BLaER1 (cell line): Measurements from ENCODE around the gene NDOR1.
"Not testable (repeated sequence)": the region's sequence is repeated elsewhere in the genome, so short reads cannot be mapped to it uniquely, and the experiment has no call there.

ENCODE experiments used
- H3K27ac ChIP-seq: shearing (Covaris generic); formaldehyde crosslinking; 2 replicates; pipeline ENCODE4 v1.8.1; 2022
- H3K27me3 ChIP-seq: shearing (Covaris generic); formaldehyde crosslinking; 2 replicates; pipeline ENCODE4 v1.8.1; 2022
- H3K36me3 ChIP-seq: shearing (Covaris generic); formaldehyde crosslinking; 2 replicates; pipeline ENCODE4 v1.8.1; 2022
- H3K4me1 ChIP-seq: shearing (Covaris generic); formaldehyde crosslinking; 2 replicates; pipeline ENCODE4 v1.8.1; 2022
- H3K4me2 ChIP-seq: shearing (Covaris generic); formaldehyde crosslinking; 2 replicates; pipeline ENCODE4 v1.8.1; 2022
- H3K4me3 ChIP-seq: shearing (Covaris generic); formaldehyde crosslinking; 2 replicates; pipeline ENCODE4 v1.8.1; 2022
- H3K9ac ChIP-seq: shearing (Covaris generic); formaldehyde crosslinking; 2 replicates; pipeline ENCODE4 v1.8.1; 2022
- H3K9me3 ChIP-seq: shearing (Covaris generic); formaldehyde crosslinking; 2 replicates; pipeline ENCODE4 v1.8.1; 2022
- H4K20me1 ChIP-seq: shearing (Covaris generic); formaldehyde crosslinking; 2 replicates; pipeline ENCODE4 v1.8.1; 2022
- Cebpa-rat ChIP-seq: shearing (Covaris generic); IDR thresholded peaks from 2 replicates; pipeline ENCODE4 v1.8.1; 2022

NDOR1 gene

DNA sequence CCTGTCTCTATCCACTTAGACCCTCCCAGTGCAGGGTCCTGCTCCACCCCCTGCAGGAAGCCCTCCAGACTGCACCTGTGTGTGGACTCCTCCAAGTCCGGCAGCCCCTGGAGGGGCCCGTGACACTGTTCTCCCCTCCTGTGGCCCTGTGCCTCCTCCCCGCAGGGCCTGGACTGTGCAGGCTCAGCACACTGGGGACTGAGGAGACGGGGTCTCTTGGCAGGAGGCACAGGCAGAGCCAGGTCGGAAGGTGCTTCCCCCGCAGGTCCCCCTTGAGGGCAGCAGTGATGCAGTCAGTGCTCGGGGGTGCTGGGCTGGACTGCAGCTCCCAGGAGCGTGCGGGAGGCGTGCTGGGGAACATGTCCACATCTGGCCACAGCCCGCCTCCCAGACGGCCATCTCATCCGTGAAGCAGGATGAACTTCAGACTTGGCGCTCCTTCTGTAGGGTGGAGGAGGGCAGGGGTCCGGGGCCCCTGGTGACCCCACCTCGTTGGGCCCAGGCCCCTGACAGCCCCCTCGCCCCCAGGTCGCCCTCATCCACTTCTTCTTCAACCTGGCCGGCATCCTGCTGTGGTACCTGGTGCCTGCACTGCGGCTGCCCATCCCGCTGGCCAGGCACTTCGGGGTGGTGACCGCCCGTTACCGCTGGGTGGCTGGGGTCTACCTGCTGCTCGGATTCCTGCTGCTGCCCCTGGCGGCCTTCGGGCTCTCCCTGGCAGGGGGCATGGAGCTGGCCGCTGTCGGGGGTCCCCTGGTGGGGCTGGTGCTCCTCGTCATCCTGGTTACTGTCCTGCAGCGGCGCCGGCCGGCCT lies 30.1 kb downstream of the NDOR1 start:
- no peaks in the 10 kb centered on the region for H3K36me3 ChIP-seq
- H3K27me3 ChIP-seq = no peaks in the 10 kb centered on the region
- no peak for TF ChIP-seq Cebpa-rat
- H4K20me1 ChIP-seq = peaks cover 17% of the 10 kb centered on the region; the same call in 1 of the 2 replicates
- peak overlapping the region; percentile 98 for H3K4me2 ChIP-seq
- peak overlapping the region; percentile 79 for H3K27ac ChIP-seq
- no peaks in the 10 kb centered on the region for H3K9me3 ChIP-seq
- H3K9ac ChIP-seq = peak overlapping the region; percentile 66
- peak overlapping the region; percentile 63 for H3K4me3 ChIP-seq
- peaks cover 78% of the 10 kb centered on the region for H3K4me1 ChIP-seq

DNA sequence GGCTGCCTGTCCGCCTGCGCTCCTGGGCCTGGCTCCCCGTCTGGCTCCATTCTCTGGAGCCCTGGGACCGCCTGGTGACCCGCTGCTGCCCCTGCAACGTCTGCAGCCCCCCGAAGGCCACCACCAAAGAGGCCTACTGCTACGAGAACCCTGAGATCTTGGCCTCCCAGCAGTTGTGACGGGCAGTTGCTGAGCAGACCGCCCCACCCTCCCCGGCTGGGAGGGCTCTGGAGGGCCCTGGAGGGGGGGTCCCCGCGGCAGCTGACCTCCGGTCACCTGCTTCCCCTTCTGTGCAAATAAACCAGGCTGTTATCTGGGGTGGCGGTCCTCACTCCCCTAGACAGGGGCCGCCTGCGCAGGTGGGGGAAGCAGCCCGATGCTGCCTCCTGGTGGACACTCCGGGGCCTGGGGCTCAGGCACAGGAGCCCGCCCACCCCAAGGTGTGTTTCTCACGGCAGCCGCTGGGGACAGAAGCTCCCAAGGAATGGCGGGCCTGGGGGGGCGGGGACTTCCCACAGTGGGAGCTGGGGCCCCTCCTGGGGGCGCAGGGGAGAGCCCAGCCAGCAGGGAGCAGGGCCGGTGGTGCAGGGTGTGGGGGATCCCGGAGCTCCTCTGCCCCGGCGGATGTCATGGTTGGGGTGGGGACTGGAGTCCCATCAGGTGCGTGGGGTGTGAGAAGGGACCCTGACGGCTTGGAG lies 30.9 kb downstream of the NDOR1 start:
- Histone ChIP-seq H3K4me1 (peaks cover 71% of the 10 kb centered on the region), H3K27ac (peak overlapping the region; percentile 84), H3K4me3 (peak overlapping the region; percentile 63)

DNA sequence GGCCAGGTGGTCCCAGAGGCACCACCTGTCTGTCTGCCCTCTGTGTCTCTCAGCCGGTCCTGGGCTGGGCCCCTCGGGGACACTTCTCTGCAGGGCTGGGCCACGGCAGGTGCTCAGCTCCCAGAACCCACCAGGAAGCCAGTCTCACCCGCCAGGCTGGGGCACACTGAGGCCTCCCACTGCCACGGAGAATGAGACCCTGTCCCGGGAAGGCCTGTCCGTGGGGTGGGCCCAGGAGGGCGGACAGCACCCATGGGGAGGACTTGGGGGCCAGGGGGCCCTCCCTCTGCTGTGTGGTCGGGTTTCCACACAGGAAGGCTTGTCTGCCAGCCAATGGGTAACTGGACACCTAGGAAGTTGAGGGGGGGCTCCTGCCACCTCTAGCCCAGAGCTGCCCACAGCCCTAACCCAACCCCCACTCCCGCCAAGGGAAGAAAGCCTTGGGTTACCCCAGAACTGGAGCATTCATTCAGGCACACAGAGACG lies 31.5 kb downstream of the NDOR1 start:
- peak overlapping the region; percentile 98 for H3K4me2 ChIP-seq
- no peak for TF ChIP-seq Cebpa-rat
- H3K9ac ChIP-seq = peak overlapping the region; percentile 69
- no peaks in the 10 kb centered on the region for H3K27me3 ChIP-seq
- peak overlapping the region; percentile 63 for H3K4me3 ChIP-seq
- peak overlapping the region; percentile 84 for H3K27ac ChIP-seq
- peaks cover 4% of the 10 kb centered on the region for H3K36me3 ChIP-seq
- no peaks in the 10 kb centered on the region for H3K9me3 ChIP-seq
- peaks cover 67% of the 10 kb centered on the region for H3K4me1 ChIP-seq
- peaks cover 23% of the 10 kb centered on the region for H4K20me1 ChIP-seq

More for the DNA sequence above, 30.9 kb downstream of the NDOR1 start:
- Histone ChIP-seq H4K20me1 (peaks cover 17% of the 10 kb centered on the region; the same call in 1 of the 2 replicates), H3K27me3 (no peaks in the 10 kb centered on the region), H3K9me3 (no peaks in the 10 kb centered on the region), H3K4me2 (peak overlapping the region; percentile 98), H3K9ac (peak overlapping the region; percentile 69), H3K36me3 (no peaks in the 10 kb centered on the region)
- TF ChIP-seq Cebpa-rat = no peak

GRCh38 chr9:137237759-137238726 lies 32.5 kb downstream of the NDOR1 start:
- Histone ChIP-seq H3K9ac (peak overlapping the region; percentile 69), H3K4me1 (peaks cover 72% of the 10 kb centered on the region), H3K36me3 (peaks cover 14% of the 10 kb centered on the region), H3K27me3 (no peaks in the 10 kb centered on the region), H3K9me3 (no peaks in the 10 kb centered on the region), H3K4me2 (peak overlapping the region; percentile 98), H3K4me3 (peak overlapping the region; percentile 63; the same call in 1 of the 2 replicates), H4K20me1 (peaks cover 33% of the 10 kb centered on the region), H3K27ac (peak overlapping the region; percentile 84)
- no peak for TF ChIP-seq Cebpa-rat

DNA sequence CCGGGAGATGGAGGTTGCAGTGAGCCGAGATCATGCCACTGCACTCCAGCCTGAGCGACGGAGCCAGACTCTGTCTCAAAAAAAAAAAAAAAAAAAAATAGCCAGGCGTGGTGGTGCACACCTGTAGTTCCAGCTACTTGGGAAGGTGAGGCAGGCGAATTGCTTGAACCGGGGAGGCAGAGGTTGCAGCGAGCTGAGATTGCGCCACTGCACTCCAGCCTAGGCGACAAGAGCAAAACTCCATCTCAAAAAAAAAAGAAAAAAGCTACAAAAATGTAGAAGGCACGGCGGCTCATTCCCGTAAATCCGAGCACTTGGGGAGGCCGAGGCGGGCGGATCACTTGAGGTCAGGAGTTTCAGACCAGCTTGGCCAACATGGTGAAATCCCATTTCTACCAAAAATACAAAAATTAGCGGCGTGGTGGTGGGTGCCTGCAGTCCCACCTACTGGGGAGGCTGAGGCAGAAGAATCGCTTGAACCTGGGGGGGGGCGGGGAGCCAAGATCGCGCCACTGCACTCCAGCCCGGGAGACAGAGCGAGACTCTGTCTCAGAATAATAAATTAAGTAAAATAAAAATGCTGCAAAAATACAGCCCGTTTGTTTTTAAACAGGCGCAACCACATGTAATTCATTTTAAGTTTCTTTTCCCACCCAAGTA lies 34.2 kb downstream of the NDOR1 start:
- Histone ChIP-seq H3K4me3 (peak overlapping the region; percentile 74), H4K20me1 (peaks cover 43% of the 10 kb centered on the region), H3K36me3 (peaks cover 28% of the 10 kb centered on the region), H3K27ac (peak overlapping the region; percentile 94), H3K9ac (peak overlapping the region; percentile 89), H3K4me2 (peak overlapping the region; percentile 98), H3K4me1 (peaks cover 81% of the 10 kb centered on the region)
- not testable (repeated sequence) for H3K27me3 ChIP-seq, H3K9me3 ChIP-seq

DNA sequence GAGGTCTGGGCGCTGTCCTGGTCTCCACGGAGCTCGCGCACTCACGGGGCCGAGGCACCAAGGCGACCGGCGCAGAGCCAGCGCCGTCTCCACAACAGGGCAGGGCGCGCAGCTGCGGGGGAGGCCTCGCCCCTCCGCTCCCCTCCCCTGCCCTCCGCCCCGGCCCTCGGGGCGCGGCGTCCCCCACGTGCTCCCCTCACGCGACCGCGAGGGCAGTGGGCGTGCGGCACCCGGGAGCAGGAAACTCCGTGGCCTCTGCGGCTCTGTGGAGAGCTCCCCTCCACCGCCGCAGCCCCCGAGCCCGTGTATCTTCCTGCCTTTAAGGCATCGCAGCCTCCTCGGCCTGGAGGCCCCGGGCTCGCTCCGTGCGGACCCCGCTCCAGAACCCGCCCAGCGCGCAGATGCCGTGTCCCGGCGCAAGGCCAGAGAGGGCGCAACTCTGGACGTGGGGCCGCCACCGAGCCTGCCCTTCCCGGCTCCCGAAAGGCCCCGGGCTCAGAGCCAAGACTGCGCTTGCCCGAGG lies 34.9 kb downstream of the NDOR1 start:
- Histone ChIP-seq H3K27ac (peak overlapping the region; percentile 94), H3K9ac (peak overlapping the region; percentile 89), H3K4me3 (peak overlapping the region; percentile 74), H3K27me3 (no peaks in the 10 kb centered on the region), H3K36me3 (peaks cover 28% of the 10 kb centered on the region), H3K4me2 (peak overlapping the region; percentile 98), H3K9me3 (no peaks in the 10 kb centered on the region), H4K20me1 (peaks cover 46% of the 10 kb centered on the region), H3K4me1 (peaks cover 81% of the 10 kb centered on the region)
- TF ChIP-seq Cebpa-rat = no peak

- TF ChIP-seq Cebpa-rat = no peak
- Histone ChIP-seq H3K27ac (peak within 1 kb of the TSS; percentile 94), H3K4me3 (peak within 1 kb of the TSS; percentile 96), H3K27me3 (no peaks in the 10 kb centered on the region), H4K20me1 (peaks cover 46% of the 10 kb centered on the region), H3K9me3 (no peaks in the 10 kb centered on the region), H3K9ac (peak within 1 kb of the TSS; percentile 96), H3K4me2 (peak within 1 kb of the TSS; percentile 99), H3K4me1 (peaks cover 81% of the 10 kb centered on the region), H3K36me3 (peaks cover 28% of the 10 kb centered on the region)
Measured at GRCh38 chr9:137240841-137241489, 35.5 kb downstream of the NDOR1 start, which contains the start of gene TUBB4B. TUBB4B (plus strand) TSS chr9:137241287; CDS start chr9:137241361, 74 bp downstream.

DNA sequence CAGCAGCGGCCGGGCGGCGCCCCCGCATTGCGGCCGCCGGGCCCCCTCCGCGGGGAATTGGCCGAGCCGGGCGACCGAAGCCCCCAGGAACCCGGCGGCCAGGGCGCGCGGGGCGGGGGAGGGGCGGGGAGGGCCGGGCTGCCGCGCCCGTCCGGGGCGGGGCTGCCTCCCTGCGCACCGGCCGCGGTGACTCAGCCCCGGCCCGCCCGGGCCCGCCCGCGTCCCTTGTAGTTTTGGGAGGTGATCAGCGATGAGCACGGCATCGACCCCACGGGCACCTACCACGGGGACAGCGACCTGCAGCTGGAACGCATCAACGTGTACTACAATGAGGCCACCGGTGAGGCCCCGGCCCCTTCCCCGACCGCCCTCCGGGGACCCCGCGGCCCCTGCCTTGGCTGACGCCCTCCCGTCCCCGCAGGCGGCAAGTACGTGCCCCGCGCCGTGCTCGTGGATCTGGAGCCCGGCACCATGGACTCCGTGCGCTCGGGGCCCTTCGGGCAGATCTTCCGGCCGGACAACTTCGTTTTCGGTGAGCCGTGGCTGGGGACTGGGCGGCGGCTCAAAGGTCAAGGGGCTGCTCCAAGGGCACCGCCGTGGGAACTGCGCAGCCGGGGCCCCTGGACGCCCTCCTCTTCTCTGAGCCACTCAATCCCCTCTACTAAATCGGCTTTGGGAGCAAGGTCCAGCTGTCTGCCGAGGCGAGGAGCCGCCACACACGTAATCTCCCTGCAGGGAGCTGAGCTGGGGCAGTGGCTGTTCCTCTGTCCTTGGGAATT lies 36.2 kb downstream of the NDOR1 start:
- peak overlapping the region; percentile 96 for H3K4me3 ChIP-seq
- peaks cover 28% of the 10 kb centered on the region for H3K36me3 ChIP-seq
- no peak for TF ChIP-seq Cebpa-rat
- peaks cover 47% of the 10 kb centered on the region for H4K20me1 ChIP-seq
- H3K9ac ChIP-seq = peak overlapping the region; percentile 96
- H3K27ac ChIP-seq = peak overlapping the region; percentile 90
- peak overlapping the region; percentile 99 for H3K4me2 ChIP-seq
- no peaks in the 10 kb centered on the region for H3K27me3 ChIP-seq
- H3K9me3 ChIP-seq = no peaks in the 10 kb centered on the region
- H3K4me1 ChIP-seq = peaks cover 81% of the 10 kb centered on the region
